IMR-90 (cell line): Measurements from ENCODE around the gene GNAI2. TPM values are rescaled to one million over a fixed set of nuclear protein-coding genes. Genes with fewer than 3 reads are reported as not detected.

Experiments used
- ATAC-seq: fragments of 200-7000 bp; cut with Tn5 transposase; 2 replicates; pipeline ENCODE4 v1.9.1; 2020; ENCODE audit warnings: low read depth, mild to moderate bottlenecking, moderate library complexity
- BruUV-seq: library from RNA; stranded (reverse); fragments of 400-500 nt; replicated peaks from 2 replicates; lab custom pipeline; 2021; lab: Mats Ljungman, UMichigan
- CTCF ChIA-PET: fragments of 300-600 bp; formaldehyde crosslinking; extraction: SDS; loops from one replicate; lab custom pipeline; 2021; ENCODE audit warnings: antibody characterized with exemption; lab: Yijun Ruan, JAX
- POLR2A ChIA-PET: fragments of 300-600 bp; sonication (Branson Sonifier 250); formaldehyde crosslinking; loops from one replicate; lab custom pipeline; 2022; ENCODE audit warnings: antibody characterized with exemption; ENCODE audit not compliant: unreplicated experiment; lab: Charles Lee
- DNase-seq: peaks from one replicate; pipeline ENCODE4 v3.0.0; 2013
- H2AFZ ChIP-seq: replicated peaks from 2 replicates; pipeline ENCODE3; 2013; ENCODE audit warnings: low read length, mild to moderate bottlenecking; ENCODE audit not compliant: poor library complexity
- H2AK5ac ChIP-seq: 2 replicates; pipeline ENCODE4 v1.6.1; 2013; ENCODE audit warnings: low read depth, low read length, inconsistent platforms
- H2AK9ac ChIP-seq: replicated peaks from 2 replicates; pipeline ENCODE3; 2013; ENCODE audit warnings: mild to moderate bottlenecking, low read depth, low read length, moderate library complexity; ENCODE audit not compliant: poor library complexity
- H2BK120ac ChIP-seq: 2 replicates; pipeline ENCODE4 v1.6.1; 2013; ENCODE audit warnings: low read depth, low read length, inconsistent platforms
- H2BK15ac ChIP-seq: 3 replicates; pipeline ENCODE4 v1.6.1; 2013; ENCODE audit warnings: low read depth, low read length, inconsistent platforms
- H2BK20ac ChIP-seq: 2 replicates; pipeline ENCODE4 v1.6.1; 2013; ENCODE audit warnings: low read depth, mild to moderate bottlenecking, inconsistent platforms, low read length, moderate library complexity
- H2BK5ac ChIP-seq: 2 replicates; pipeline ENCODE4 v1.6.1; 2013; ENCODE audit warnings: mild to moderate bottlenecking, low read depth, low read length, inconsistent platforms; ENCODE audit not compliant: poor library complexity, severe bottlenecking
- H3K14ac ChIP-seq: replicated peaks from 2 replicates; pipeline ENCODE4 v1.6.1; 2013; ENCODE audit warnings: low read depth, low read length, inconsistent platforms
- H3K18ac ChIP-seq: 2 replicates; pipeline ENCODE4 v1.6.1; 2013; ENCODE audit warnings: low read depth, low read length, control low read depth
- H3K23ac ChIP-seq: 2 replicates; pipeline ENCODE4 v1.6.1; 2013; ENCODE audit warnings: low read depth, low read length, inconsistent platforms
- H3K27ac ChIP-seq: 2 replicates; pipeline ENCODE4 v1.5.1; 2013; ENCODE audit warnings: mild to moderate bottlenecking, control low read depth, low read length; ENCODE audit not compliant: insufficient read depth
- H3K27me3 ChIP-seq: 2 replicates; pipeline ENCODE4 v1.6.1; 2013; ENCODE audit warnings: low read length; ENCODE audit not compliant: control insufficient read depth, insufficient read depth
- H3K36me3 ChIP-seq: 2 replicates; pipeline ENCODE4 v1.6.1; 2013; ENCODE audit warnings: low read length, mixed read lengths; ENCODE audit not compliant: control insufficient read depth, insufficient read depth
- H3K4ac ChIP-seq: 2 replicates; pipeline ENCODE4 v1.6.1; 2013; ENCODE audit warnings: low read depth, low read length, inconsistent platforms
- H3K4me1 ChIP-seq: 2 replicates; pipeline ENCODE4 v1.6.1; 2013; ENCODE audit warnings: low read length, mixed read lengths; ENCODE audit not compliant: control insufficient read depth, insufficient read depth
- H3K4me2 ChIP-seq: 2 replicates; pipeline ENCODE4 v1.6.1; 2013; ENCODE audit warnings: low read depth, mild to moderate bottlenecking, control low read depth, low read length, moderate library complexity
- H3K4me3 ChIP-seq: 2 replicates; pipeline ENCODE4 v1.5.1; 2013; ENCODE audit warnings: low read depth, mild to moderate bottlenecking, control low read depth, low read length, moderate library complexity; ENCODE audit not compliant: insufficient read depth
- H3K56ac ChIP-seq: 2 replicates; pipeline ENCODE4 v1.6.1; 2013; ENCODE audit warnings: low read length, inconsistent platforms; ENCODE audit not compliant: insufficient read depth; ENCODE audit errors: extremely low read depth
- H3K79me1 ChIP-seq, 2 experiments: 2 replicates each; pipeline ENCODE4 v1.6.1; 2013; ENCODE audit warnings: low read length in 2 of 2, inconsistent platforms in 1 of 2, low read depth in 1 of 2
- H3K9ac ChIP-seq: 2 replicates; pipeline ENCODE4 v1.6.1; 2013; ENCODE audit warnings: low read depth, low read length, control low read depth
- H3K9me1 ChIP-seq: 2 replicates; pipeline ENCODE4 v1.6.1; 2013; ENCODE audit warnings: low read length, inconsistent platforms; ENCODE audit not compliant: insufficient read depth
- H3K9me3 ChIP-seq: 2 replicates; pipeline ENCODE4 v1.6.1; 2013; ENCODE audit warnings: low read length; ENCODE audit not compliant: control insufficient read depth, insufficient read depth
- H4K20me1 ChIP-seq: 2 replicates; pipeline ENCODE4 v1.6.1; 2013; ENCODE audit warnings: low read length, inconsistent platforms; ENCODE audit not compliant: insufficient read depth
- H4K5ac ChIP-seq: 2 replicates; pipeline ENCODE4 v1.6.1; 2013; ENCODE audit warnings: mild to moderate bottlenecking, low read depth, low read length, control low read depth
- H4K8ac ChIP-seq, 2 experiments: 2 replicates each; pipeline ENCODE4 v1.6.1; 2013; ENCODE audit warnings: low read depth in 2 of 2, low read length in 2 of 2, control low read depth in 1 of 2, inconsistent platforms in 1 of 2
- H4K91ac ChIP-seq: 2 replicates; pipeline ENCODE4 v1.6.1; 2013; ENCODE audit warnings: low read depth, low read length, inconsistent platforms; ENCODE audit not compliant: insufficient read depth
- CEBPB ChIP-seq: IDR thresholded peaks from 2 replicates; pipeline ENCODE4 v1.6.1; 2012; ENCODE audit warnings: low read depth, low read length, improper control_type of control experiment
- CHD1 ChIP-seq: IDR thresholded peaks from 2 replicates; pipeline ENCODE4 v1.6.1; 2012; ENCODE audit warnings: low read depth, low read length, improper control_type of control experiment
- WGBS, 2 experiments: methylation state at CpG; one replicate each; pipeline versions ENCODE4 v1.1.5 to v1.1.7; 2013; ENCODE audit warnings: missing lambda C conversion rate in 2 of 2; ENCODE audit not compliant: insufficient read length in 1 of 2; ENCODE audit errors: extremely low coverage in 2 of 2; 5-methylcytosine and 5-hydroxymethylcytosine counted together
- dilution Hi-C: fragments of 300-500 bp; cut with HindIII; formaldehyde crosslinking; loops from one replicate; pipeline ENCODE4 v1.14.3; 2018; ENCODE audit warnings: low sequenced_read_pairs; ENCODE audit not compliant: unreplicated experiment
- in situ Hi-C: fragments of 300-500 bp; cut with MboI; formaldehyde crosslinking; loops from 3 replicates; pipeline ENCODE4 v1.14.3; 2019; ENCODE audit warnings: low sequenced_read_pairs, inconsistent platforms, mixed read lengths
- intact Hi-C: fragments of 100-400 bp; cut with micrococcal nuclease; formaldehyde crosslinking; loops from 2 replicates; pipeline ENCODE4 v1.10.0; 2022
- polyA plus RNA-seq, 3 experiments: library from polyadenylated mRNA; depleted of rRNA; stranded (reverse); fragments of >200 nt; gene quantifications; 2 replicates each; pipeline ENCODE4 v1.2.3, GENCODE V29; 2012; ENCODE audit warnings: low replicate concordance in 1 of 3
- total RNA-seq: library from RNA; depleted of rRNA; stranded (reverse); fragments of >200 nt; gene quantifications from 2 replicates; pipeline ENCODE4 v1.2.3, GENCODE V29; 2012

GNAI2 gene
- total and polyA plus RNA-seq, 2 of the 4 experiments (the other 2 are of a cell fraction) = 867 to 1,079 TPM

- Histone ChIP-seq H2BK120ac (no peak overlapping the region; the same call in 1 of the 2 replicates), H4K8ac (no peak overlapping the region), H3K4me1 (peaks cover 56% of the 10 kb centered on the region), H3K4me3 (no peak overlapping the region), H3K4ac (peak overlapping the region; percentile 44; the same call in 1 of the 2 replicates), H3K23ac (no peak overlapping the region; the same call in 1 of the 2 replicates), H3K18ac (no peak overlapping the region), H4K20me1 (peaks cover 85% of the 10 kb centered on the region), H3K14ac (no peak overlapping the region), H3K79me1 (peaks cover 18 to 90% of the 10 kb centered on the region in 2 experiments), H4K91ac (no peak overlapping the region), H3K56ac (no peak overlapping the region), H3K4me2 (peak overlapping the region; percentile 19; the same call in 1 of the 2 replicates), H3K9me1 (peaks cover 24% of the 10 kb centered on the region), H3K27me3 (no peaks in the 10 kb centered on the region), H2AK9ac (peak overlapping the region; percentile 60), H2BK5ac (peak overlapping the region; percentile 76), H4K5ac (no peak overlapping the region), H3K36me3 (peaks cover 36% of the 10 kb centered on the region), H2AFZ (no peak overlapping the region), H3K27ac (peak overlapping the region; percentile 26), H2BK20ac (no peak overlapping the region), H3K9me3 (no peaks in the 10 kb centered on the region), H3K9ac (no peak overlapping the region), H2BK15ac (no peak overlapping the region), H2AK5ac (peak overlapping the region; percentile 51)
- ATAC-seq (no peak), DNase-seq (no peak)
- intact Hi-C loops (no loop called here), in situ Hi-C loops (no loop called here), dilution Hi-C loops (no loop called here)
- POLR2A ChIA-PET = no interaction called here
- peak; percentile 86 for TF ChIP-seq CEBPB
- TF ChIP-seq CHD1 = no peak
- BruUV-seq = no TSS peak
- CTCF ChIA-PET = no interaction called here
- no CpG with 5 or more reads among the region's 5 CpGs for WGBS, 2 experiments
These were observed 13.5 kb downstream of the GNAI2 start for GRCh38 chr3:50249457-50249856.
